HG03378 (cell line): Measurements from ENCODE around the gene DCHS1.
A peak's percentile ranks its signal among the peaks of the same experiment; 100 is the strongest.

Experiments
- ATAC-seq: cut with Tn5 transposase; IDR thresholded peaks from one replicate; pipeline ENCODE4 v1.9.1; 2021; ENCODE audit warnings: mild to moderate bottlenecking, moderate library complexity; ENCODE audit not compliant: unreplicated experiment

The DCHS1 gene

GRCh38 chr11:6615046-6615445 lies 40.6 kb downstream of the DCHS1 start:
- no peak for ATAC-seq

- no peak for ATAC-seq
Measured at GRCh38 chr11:6614446-6614845, 41.2 kb downstream of the DCHS1 start.

GRCh38 chr11:6613496-6613895 lies 42.1 kb downstream of the DCHS1 start:
- ATAC-seq = no peak

GRCh38 chr11:6612213-6613041 lies 43.2 kb downstream of the DCHS1 start, which contains the start of gene TAF10:
Gene TAF10, minus strand, starts transcription at chr11:6612216. Its CDS starts 27 bp downstream, at chr11:6612189.
- ATAC-seq = peak; percentile 66

GRCh38 chr11:6611963-6612212 lies 43.7 kb downstream of the DCHS1 start:
- no peak for ATAC-seq

- ATAC-seq = no peak
Measured at GRCh38 chr11:6611092-6611962, 44.3 kb downstream of the DCHS1 start.

GRCh38 chr11:6610591-6610990 lies 45.0 kb downstream of the DCHS1 start:
- ATAC-seq = no peak

GRCh38 chr11:6609502-6610015 lies 46.0 kb downstream of the DCHS1 start:
- no peak for ATAC-seq

GRCh38 chr11:6608726-6609501 lies 46.7 kb downstream of the DCHS1 start:
- ATAC-seq = no peak

GRCh38 chr11:6608011-6608410 lies 47.6 kb downstream of the DCHS1 start:
- ATAC-seq = no peak

GRCh38 chr11:6607190-6607795 lies 48.3 kb downstream of the DCHS1 start:
- ATAC-seq = no peak

GRCh38 chr11:6606471-6607189 lies 49.0 kb downstream of the DCHS1 start:
- peak; percentile 46 for ATAC-seq

GRCh38 chr11:6604790-6605189 lies 50.8 kb downstream of the DCHS1 start:
- no peak for ATAC-seq

- ATAC-seq = peak; percentile 39
Measured at GRCh38 chr11:6604081-6604626, 51.5 kb downstream of the DCHS1 start.

- ATAC-seq = peak; percentile 50
Measured at GRCh38 chr11:6603287-6604080, 52.1 kb downstream of the DCHS1 start, which contains the start of the genes ILK and RRP8. Gene ILK, plus strand, starts transcription at chr11:6603774. Its CDS starts 498 bp downstream, at chr11:6604272. Gene RRP8, minus strand, starts transcription at chr11:6603616. Its CDS starts 114 bp downstream, at chr11:6603502.

GRCh38 chr11:6602096-6602940 lies 53.3 kb downstream of the DCHS1 start:
- ATAC-seq = no peak

- no peak for ATAC-seq
Measured at GRCh38 chr11:6601041-6601461, 54.6 kb downstream of the DCHS1 start.
